ENCODE measurements around the gene USF2. TPM values are rescaled to one million over a fixed set of nuclear protein-coding genes. Genes with fewer than 3 reads are reported as not detected.

USF2 gene
- total RNA-seq, 1 experiment from 2014 or later, result 123 TPM

DNA sequence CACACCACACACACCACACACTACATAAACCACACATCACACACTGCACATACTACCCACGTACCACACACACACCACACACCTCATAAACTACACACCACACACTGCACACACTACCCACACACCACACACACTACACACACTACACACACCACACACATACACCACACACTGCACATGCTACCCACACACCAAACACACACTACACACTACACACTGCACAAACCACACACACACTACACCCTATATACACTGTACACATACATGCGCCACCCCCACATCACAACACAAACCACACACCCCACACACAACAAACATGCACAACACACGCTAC, 28.7 kb downstream of the USF2 start:
- Mint-ChIP-seq H3K4me1 (peaks cover 9 to 10% of the 10 kb centered on the region in 2 experiments), H3K9me3 (no peaks in the 10 kb centered on the region), H3K36me3 (ENCODE audit: insufficient read depth in 1 of 3, low read depth in 3 of 3) (no peaks in the 10 kb centered on the region), H3K27me3 (ENCODE audit: low read depth) (peaks cover 4% of the 10 kb centered on the region), H3K27ac (no peak overlapping the region), H3K4me3 (no peak overlapping the region)
- H3K4me2 ChIP-seq (ENCODE audit: insufficient read depth, insufficient read length, low read length), result no peak overlapping the region
- H2BK15ac ChIP-seq (ENCODE audit: low read depth, low read length), result no peak overlapping the region
- no peak overlapping the region for H2BK120ac ChIP-seq (ENCODE audit: low read depth, low read length, poor library complexity, severe bottlenecking)
- TF ChIP-seq, protein P1, sequence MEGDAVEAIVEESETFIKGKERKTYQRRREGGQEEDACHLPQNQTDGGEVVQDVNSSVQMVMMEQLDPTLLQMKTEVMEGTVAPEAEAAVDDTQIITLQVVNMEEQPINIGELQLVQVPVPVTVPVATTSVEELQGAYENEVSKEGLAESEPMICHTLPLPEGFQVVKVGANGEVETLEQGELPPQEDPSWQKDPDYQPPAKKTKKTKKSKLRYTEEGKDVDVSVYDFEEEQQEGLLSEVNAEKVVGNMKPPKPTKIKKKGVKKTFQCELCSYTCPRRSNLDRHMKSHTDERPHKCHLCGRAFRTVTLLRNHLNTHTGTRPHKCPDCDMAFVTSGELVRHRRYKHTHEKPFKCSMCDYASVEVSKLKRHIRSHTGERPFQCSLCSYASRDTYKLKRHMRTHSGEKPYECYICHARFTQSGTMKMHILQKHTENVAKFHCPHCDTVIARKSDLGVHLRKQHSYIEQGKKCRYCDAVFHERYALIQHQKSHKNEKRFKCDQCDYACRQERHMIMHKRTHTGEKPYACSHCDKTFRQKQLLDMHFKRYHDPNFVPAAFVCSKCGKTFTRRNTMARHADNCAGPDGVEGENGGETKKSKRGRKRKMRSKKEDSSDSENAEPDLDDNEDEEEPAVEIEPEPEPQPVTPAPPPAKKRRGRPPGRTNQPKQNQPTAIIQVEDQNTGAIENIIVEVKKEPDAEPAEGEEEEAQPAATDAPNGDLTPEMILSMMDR (conservative IDR thresholded peaks at IDR 0.05), result no peak
- no peaks in the 10 kb centered on the region for H3K23me2 ChIP-seq (ENCODE audit: insufficient read length, low read depth, low read length, poor library complexity, severe bottlenecking)
- H3K79me2 ChIP-seq (ENCODE audit: insufficient read depth, low read length), result no peaks in the 10 kb centered on the region
- no peak for DNase-seq
- H3K27ac ChIP-seq (ENCODE audit: insufficient read length, low read depth, low read length), result no peak overlapping the region
- no peak overlapping the region for H4K5ac ChIP-seq (ENCODE audit: insufficient read length, low read depth, low read length)
- H3K79me1 ChIP-seq (ENCODE audit: insufficient read depth, low read depth, low read length, poor library complexity, severe bottlenecking), result no peaks in the 10 kb centered on the region
- H3K4ac ChIP-seq (ENCODE audit: low read depth, low read length), result no peak overlapping the region
- H2BK20ac ChIP-seq (ENCODE audit: low read depth, low read length, poor library complexity, severe bottlenecking), result no peak overlapping the region
- H2AK5ac ChIP-seq (ENCODE audit: insufficient read length, low read length), result no peak overlapping the region
- no peak overlapping the region for H3K18ac ChIP-seq (ENCODE audit: insufficient read length, low read depth, low read length)
- H4K20me1 ChIP-seq (ENCODE audit: control insufficient read depth, insufficient read depth, insufficient read length), result no peaks in the 10 kb centered on the region
- H2BK12ac ChIP-seq (ENCODE audit: insufficient read length, low read depth, low read length), result no peak overlapping the region
- no peak overlapping the region for H2AFZ ChIP-seq (ENCODE audit: low read length)
- H4K8ac ChIP-seq (replicated peaks; ENCODE audit: insufficient read length, low read depth, low read length), result no peak overlapping the region
- H3K56ac ChIP-seq (ENCODE audit: insufficient read length, low read depth, low read length), result no peak overlapping the region
- no peak overlapping the region for H3K14ac ChIP-seq (ENCODE audit: insufficient read depth, low read length)
- H4K91ac ChIP-seq (ENCODE audit: insufficient read length, low read depth, low read length), result no peak overlapping the region
- H3K9ac ChIP-seq (ENCODE audit: extremely low read depth, insufficient read length, low read length), result no peak overlapping the region
- H2BK5ac ChIP-seq (ENCODE audit: insufficient read length, low read length), result no peak overlapping the region
- no peaks in the 10 kb centered on the region for H3K4me1 ChIP-seq (ENCODE audit: insufficient read depth, low read length)
- no peaks in the 10 kb centered on the region for H3K27me3 ChIP-seq (ENCODE audit: insufficient read depth, low read length)
- no peak overlapping the region for H3K23ac ChIP-seq (ENCODE audit: insufficient read length, low read depth, low read length)
- WGBS (ENCODE audit: extremely low coverage, insufficient read length, low lambda C conversion rate), result 100% methylated on average over 3 of the region's 3 CpGs
- no peaks in the 10 kb centered on the region for H3K9me3 ChIP-seq (ENCODE audit: control insufficient read depth, low read depth, low read length)
- H3T11ph ChIP-seq (ENCODE audit: low read length), result no peak overlapping the region
